PC-3 (cell line): ENCODE results near the gene TTI1. TPM values are rescaled to one million over a fixed set of nuclear protein-coding genes. Genes with fewer than 3 reads are reported as not detected.

ENCODE experiments used
- ATAC-seq: fragments of 200-7000 bp; cut with Tn5 transposase; 2 replicates; pipeline ENCODE4 v1.9.1; 2020; ENCODE audit warnings: mild to moderate bottlenecking, moderate library complexity
- BruUV-seq: library from RNA; stranded (reverse); fragments of 400-500 nt; replicated peaks from 2 replicates; lab custom pipeline; 2021; lab: Mats Ljungman, UMichigan
- CTCF ChIA-PET: fragments of 300-600 bp; sonication (Branson Sonifier 250); formaldehyde crosslinking; loops from one replicate; lab custom pipeline; 2022; ENCODE audit warnings: antibody characterized with exemption; lab: Charles Lee
- POLR2A ChIA-PET: fragments of 300-600 bp; sonication (Branson Sonifier 250); formaldehyde crosslinking; loops from one replicate; lab custom pipeline; 2022; ENCODE audit warnings: antibody characterized with exemption; ENCODE audit not compliant: unreplicated experiment; lab: Charles Lee
- DNase-seq: peaks from one replicate; pipeline ENCODE4 v3.0.0-alpha.2; 2015
- H2AFZ ChIP-seq: fragments of 300-600 bp; sonication (generic); 2 replicates; pipeline ENCODE4 v1.6.0; 2016; ENCODE audit warnings: antibody characterized with exemption, low read length
- H3F3A ChIP-seq: fragments of 300-600 bp; sonication (generic); one replicate; pipeline ENCODE4 v1.6.0; 2017; ENCODE audit warnings: antibody characterized with exemption, low read length, control low read depth, mild to moderate bottlenecking; ENCODE audit not compliant: unreplicated experiment
- H3K27ac ChIP-seq: fragments of 300-600 bp; sonication (generic); 2 replicates; pipeline ENCODE4 v1.5.1; 2016; ENCODE audit warnings: mild to moderate bottlenecking, low read length
- H3K27me3 ChIP-seq: fragments of 300-600 bp; sonication (generic); 2 replicates; pipeline ENCODE4 v1.6.1; 2016; ENCODE audit warnings: low read length, mixed read lengths
- H3K36me3 ChIP-seq: fragments of 300-600 bp; sonication (generic); 2 replicates; pipeline ENCODE4 v1.6.1; 2016; ENCODE audit warnings: low read depth, mixed run types, low read length, mixed read lengths
- H3K4me1 ChIP-seq: fragments of 300-600 bp; sonication (generic); 2 replicates; pipeline ENCODE4 v1.5.1; 2016; ENCODE audit warnings: low read length; ENCODE audit not compliant: insufficient read depth
- H3K4me2 ChIP-seq: fragments of 300-600 bp; sonication (generic); 2 replicates; pipeline ENCODE4 v1.6.0; 2016; ENCODE audit warnings: low read length
- H3K4me3 ChIP-seq: fragments of 300-600 bp; sonication (generic); 2 replicates; pipeline ENCODE4 v1.5.1; 2016; ENCODE audit warnings: mild to moderate bottlenecking, low read length, mixed read lengths
- H3K79me2 ChIP-seq: fragments of 300-600 bp; sonication (generic); 2 replicates; pipeline ENCODE4 v1.6.1; 2017; ENCODE audit warnings: low read length, mixed read lengths
- H3K9ac ChIP-seq: fragments of 300-600 bp; sonication (generic); 2 replicates; pipeline ENCODE4 v1.6.0; 2016; ENCODE audit warnings: mild to moderate bottlenecking, low read length
- H3K9me2 ChIP-seq: fragments of 300-600 bp; sonication (generic); replicated peaks from 2 replicates; pipeline ENCODE4 v1.6.1; 2016; ENCODE audit warnings: mixed run types, low read length, mixed read lengths
- H3K9me3 ChIP-seq: fragments of 300-600 bp; sonication (generic); 2 replicates; pipeline ENCODE4 v1.6.1; 2016; ENCODE audit warnings: low read length, mixed read lengths
- H4K20me1 ChIP-seq: fragments of 300-600 bp; sonication (generic); 2 replicates; pipeline ENCODE4 v1.6.1; 2016; ENCODE audit warnings: low read length, mixed read lengths
- CTCF ChIP-seq: fragments of 300-600 bp; sonication (generic); conservative IDR thresholded peaks from 2 replicates; pipeline ENCODE4 v1.5.1; 2017; ENCODE audit warnings: antibody characterized with exemption, low read depth, mild to moderate bottlenecking, low read length
- EZH2 ChIP-seq: fragments of 300-600 bp; sonication (generic); IDR thresholded peaks from one replicate; pipeline ENCODE4 v1.6.1; 2017; ENCODE audit warnings: antibody characterized with exemption, mild to moderate bottlenecking, low read length; ENCODE audit not compliant: unreplicated experiment
- EZH2phosphoT487 ChIP-seq: fragments of 300-600 bp; sonication (generic); IDR thresholded peaks from 2 replicates; pipeline ENCODE4 v1.6.1; 2018; ENCODE audit warnings: mild to moderate bottlenecking, antibody characterized with exemption, low read length, borderline replicate concordance
- intact Hi-C: fragments of 100-400 bp; cut with micrococcal nuclease; formaldehyde crosslinking; loops from 2 replicates; pipeline ENCODE4 v1.9.0; 2023
- total RNA-seq: library from RNA; depleted of rRNA; stranded (reverse); fragments of >200 nt; gene quantifications from 2 replicates; pipeline ENCODE4 v1.2.3, GENCODE V29; 2014

Gene TTI1
- total RNA-seq, 1 experiment from 2014 or later = 23.2 TPM

GRCh38 chr20:38004416-38004815, 28.8 kb downstream of the TTI1 start:
- no peaks in the 10 kb centered on the region for H3K9me3 ChIP-seq
- ChIA-PET POLR2A (no interaction called here), CTCF (interaction anchor here (0.7 kb wide), 2 partner anchors 39 to 109 kb away, joined by 4 to 5 read pairs; no protein-coding TSS in a partner anchor)
- no peak overlapping the region for H3K27ac ChIP-seq
- TF ChIP-seq EZH2phosphoT487 (no peak), EZH2 (no peak), CTCF (no peak)
- H3K4me1 ChIP-seq = peaks cover 22% of the 10 kb centered on the region
- H3K27me3 ChIP-seq = no peaks in the 10 kb centered on the region
- H3K4me2 ChIP-seq = no peak overlapping the region
- ATAC-seq (no peak), DNase-seq (no peak)
- no peaks in the 10 kb centered on the region for H3K9me2 ChIP-seq
- BruUV-seq = no TSS peak
- intact Hi-C loops = no loop called here
- no peak overlapping the region for H2AFZ ChIP-seq
- no peak overlapping the region for H3K4me3 ChIP-seq
- peaks cover 5% of the 10 kb centered on the region for H3F3A ChIP-seq
- no peaks in the 10 kb centered on the region for H4K20me1 ChIP-seq
- H3K9ac ChIP-seq = no peak overlapping the region
- H3K79me2 ChIP-seq = peaks cover 28% of the 10 kb centered on the region
- peaks cover 22% of the 10 kb centered on the region; the same call in 1 of the 2 replicates for H3K36me3 ChIP-seq

DNA sequence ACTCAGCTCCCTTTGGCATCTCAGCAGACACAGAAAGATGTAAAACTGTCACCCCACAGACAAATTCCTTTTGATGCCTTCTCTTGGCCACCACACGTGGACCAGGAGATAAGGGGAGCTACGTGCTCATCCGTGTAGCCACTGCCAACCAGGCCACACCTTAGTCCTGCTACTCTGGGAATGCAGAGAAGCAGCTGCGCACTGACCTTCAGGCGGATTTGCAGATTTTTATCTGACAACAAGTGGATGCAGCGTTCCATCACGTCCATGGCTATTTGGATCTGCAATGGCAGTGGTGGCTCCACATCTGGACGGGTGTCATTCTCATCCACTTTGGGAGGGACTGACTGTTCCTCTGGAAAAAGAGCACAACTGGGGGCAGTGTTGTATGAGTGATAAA, 30.8 kb downstream of the TTI1 start:
- ChIA-PET CTCF (no interaction called here), POLR2A (no interaction called here)
- Histone ChIP-seq H3K36me3 (peaks cover 39% of the 10 kb centered on the region; the same call in 1 of the 2 replicates), H3K4me1 (peaks cover 22% of the 10 kb centered on the region), H3K4me3 (no peak overlapping the region), H3K9ac (no peak overlapping the region), H3K27me3 (no peaks in the 10 kb centered on the region), H4K20me1 (no peaks in the 10 kb centered on the region), H3K9me2 (no peaks in the 10 kb centered on the region), H3K9me3 (no peaks in the 10 kb centered on the region), H3K79me2 (peaks cover 8% of the 10 kb centered on the region), H3K4me2 (no peak overlapping the region), H3F3A (peaks cover 5% of the 10 kb centered on the region), H3K27ac (peak overlapping the region; percentile 86), H2AFZ (no peak overlapping the region)
- no TSS peak for BruUV-seq
- DNase-seq (no peak), ATAC-seq (no peak)
- TF ChIP-seq EZH2 = no peak
- no peak for TF ChIP-seq EZH2phosphoT487
- TF ChIP-seq CTCF = no peak
- intact Hi-C loops = no loop called here

DNA sequence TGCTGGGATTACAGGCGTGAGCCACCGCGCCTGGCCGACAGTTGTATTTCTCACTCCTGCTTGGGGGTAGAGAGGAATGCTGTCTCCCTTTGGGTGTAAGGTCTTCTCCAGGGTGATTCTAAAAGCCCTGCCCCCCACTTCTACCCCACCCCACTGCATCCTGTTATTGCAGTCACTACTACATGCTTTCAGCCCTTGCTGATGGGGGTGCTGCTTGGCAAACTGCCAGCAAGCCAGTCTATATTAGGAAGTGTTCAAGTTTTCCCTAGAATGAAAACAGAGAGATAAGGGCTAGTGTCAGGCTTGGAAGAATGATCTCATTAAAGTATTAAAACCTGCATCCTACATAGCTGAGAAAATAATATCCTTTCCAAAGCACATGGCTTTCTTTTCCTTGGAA, 31.3 kb downstream of the TTI1 start:
- DNase-seq (no peak), ATAC-seq (0 out of 2 replicates have a peak, but pooled peaks have one; percentile 5)
- POLR2A ChIA-PET = interaction anchor here (0.6 kb wide), 1 partner anchor 73 kb away, joined by 3 read pairs; no protein-coding TSS in a partner anchor
- intact Hi-C loops = loop anchor here (1.0 kb wide), 1 partner anchor 21 kb away; no protein-coding TSS in a partner anchor
- peaks cover 22% of the 10 kb centered on the region for H3K4me1 ChIP-seq
- H3K79me2 ChIP-seq = peaks cover 4% of the 10 kb centered on the region; the same call in 1 of the 2 replicates
- H3K4me2 ChIP-seq = peak overlapping the region; percentile 70; the same call in 1 of the 2 replicates
- CTCF ChIA-PET = no interaction called here
- peak overlapping the region; percentile 19; the same call in 1 of the 2 replicates for H3K9ac ChIP-seq
- TF ChIP-seq CTCF (no peak), EZH2 (no peak), EZH2phosphoT487 (no peak)
- H3K27me3 ChIP-seq = no peaks in the 10 kb centered on the region
- H2AFZ ChIP-seq = no peak overlapping the region
- H3K9me2 ChIP-seq = no peaks in the 10 kb centered on the region
- peaks cover 5% of the 10 kb centered on the region for H3F3A ChIP-seq
- H3K9me3 ChIP-seq = no peaks in the 10 kb centered on the region
- peaks cover 43% of the 10 kb centered on the region; the same call in 1 of the 2 replicates for H3K36me3 ChIP-seq
- no peak overlapping the region for H3K4me3 ChIP-seq
- no TSS peak for BruUV-seq
- no peaks in the 10 kb centered on the region for H4K20me1 ChIP-seq
- peak overlapping the region; percentile 86 for H3K27ac ChIP-seq
